Measurements from ENCODE around the gene TSHZ1.

Gene TSHZ1

DNA sequence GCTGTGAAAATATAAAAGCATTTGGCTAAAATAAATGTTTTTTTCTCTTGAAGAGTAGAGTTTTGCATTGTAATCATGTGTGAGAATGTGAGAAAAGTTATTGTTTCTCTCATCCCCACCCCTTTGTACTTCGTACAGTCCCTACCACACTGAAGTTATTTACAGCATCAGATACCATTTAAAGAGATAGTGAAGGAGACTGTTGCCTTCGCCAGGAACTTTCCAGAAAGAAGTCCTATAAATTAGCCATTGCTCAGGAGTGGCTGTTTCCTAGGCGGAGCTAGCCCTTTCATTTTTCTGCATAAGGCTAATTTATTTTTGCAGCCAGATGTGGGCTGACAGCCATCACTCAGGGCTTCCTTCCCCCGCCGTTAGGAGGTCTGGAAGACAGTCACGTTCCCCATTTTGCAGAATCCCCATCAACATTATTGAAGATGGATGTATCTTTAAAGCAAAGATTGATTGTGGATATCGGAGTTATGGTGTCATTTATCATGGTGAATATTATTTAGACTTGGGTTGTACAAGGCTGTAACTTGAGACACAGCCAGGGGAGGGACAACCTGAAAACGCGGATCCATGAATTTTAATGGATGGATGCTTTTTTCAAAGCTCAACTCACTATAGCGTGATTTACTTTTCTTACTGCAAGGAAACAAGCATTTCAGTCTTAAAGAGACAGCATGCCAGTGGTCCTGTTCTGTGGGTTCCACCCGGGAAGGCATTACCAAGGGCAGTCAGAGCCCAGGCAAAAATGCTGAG lies 17.1 kb downstream of the TSHZ1 start:
- Histone ChIP-seq H3K9me3 (ENCODE audit: insufficient read depth, low read depth, low read length) (no peaks in the 10 kb centered on the region), H3K36me3 (ENCODE audit: insufficient read depth, low read length) (no peaks in the 10 kb centered on the region), H3K4me1 (ENCODE audit: insufficient read depth, low read length) (peaks cover 4% of the 10 kb centered on the region; the same call in 1 of the 2 replicates), H3K27me3 (ENCODE audit: insufficient read depth, low read length) (no peaks in the 10 kb centered on the region), H3K9ac (ENCODE audit: low read depth, low read length) (no peak overlapping the region), H3K4me3 (ENCODE audit: low read length) (no peak overlapping the region), H3K27ac (ENCODE audit: low read depth, low read length) (no peak overlapping the region)
- 86% methylated on average over 11 of the region's 11 CpGs for WGBS

DNA sequence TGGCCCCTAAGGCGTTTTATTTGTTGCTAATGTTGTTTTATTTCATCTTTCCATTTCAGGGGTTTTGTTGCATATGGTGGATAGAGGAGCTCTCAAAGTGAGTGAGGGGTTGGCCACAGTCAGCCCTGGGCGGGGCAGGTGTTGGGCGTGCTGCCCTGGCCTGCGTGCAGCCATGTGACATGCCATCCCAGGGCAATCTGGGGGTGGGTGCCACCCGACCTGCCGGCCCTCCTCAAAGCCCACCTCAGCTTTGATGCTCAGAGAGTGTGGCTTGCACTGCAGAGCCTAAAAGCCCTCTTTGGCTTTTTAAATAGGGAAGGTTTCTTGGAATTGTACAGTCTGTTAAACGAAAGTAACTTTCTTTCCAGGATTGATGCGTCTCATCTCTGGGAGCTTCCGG lies 18.4 kb downstream of the TSHZ1 start:
- Histone ChIP-seq H3K9me3 (ENCODE audit: insufficient read depth, low read depth, low read length) (no peaks in the 10 kb centered on the region), H3K27me3 (ENCODE audit: insufficient read depth, low read length) (no peaks in the 10 kb centered on the region), H3K27ac (ENCODE audit: low read depth, low read length) (no peak overlapping the region), H3K36me3 (ENCODE audit: insufficient read depth, low read length) (no peaks in the 10 kb centered on the region), H3K4me1 (ENCODE audit: insufficient read depth, low read length) (peaks cover 4% of the 10 kb centered on the region; the same call in 1 of the 2 replicates), H3K9ac (ENCODE audit: low read depth, low read length) (no peak overlapping the region), H3K4me3 (ENCODE audit: low read length) (no peak overlapping the region)
- WGBS, result 95% methylated on average over 9 of the region's 9 CpGs

DNA sequence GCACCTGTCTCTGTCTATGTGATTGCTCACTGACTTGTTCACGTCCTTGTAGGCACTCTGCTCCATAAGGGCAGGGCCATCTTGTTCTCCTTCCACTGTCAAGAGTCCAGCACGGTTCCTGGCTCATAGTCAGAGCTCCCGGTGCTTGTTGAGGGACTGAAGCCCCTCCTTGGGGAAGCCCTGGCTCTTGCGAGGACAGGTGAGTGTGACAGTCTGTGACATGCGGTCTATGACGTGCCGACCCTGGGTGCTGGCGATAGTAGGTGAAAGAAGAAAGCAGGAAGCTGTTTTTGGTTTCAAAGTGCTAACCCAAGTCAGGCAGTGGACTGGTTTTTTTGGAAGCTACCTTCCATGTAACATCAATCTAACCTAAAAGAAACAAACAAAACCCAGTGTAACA lies 18.8 kb downstream of the TSHZ1 start:
- no peaks in the 10 kb centered on the region for H3K36me3 ChIP-seq (ENCODE audit: insufficient read depth, low read length)
- H3K27me3 ChIP-seq (ENCODE audit: insufficient read depth, low read length), result no peaks in the 10 kb centered on the region
- 95% methylated on average over 8 of the region's 8 CpGs for WGBS

DNA sequence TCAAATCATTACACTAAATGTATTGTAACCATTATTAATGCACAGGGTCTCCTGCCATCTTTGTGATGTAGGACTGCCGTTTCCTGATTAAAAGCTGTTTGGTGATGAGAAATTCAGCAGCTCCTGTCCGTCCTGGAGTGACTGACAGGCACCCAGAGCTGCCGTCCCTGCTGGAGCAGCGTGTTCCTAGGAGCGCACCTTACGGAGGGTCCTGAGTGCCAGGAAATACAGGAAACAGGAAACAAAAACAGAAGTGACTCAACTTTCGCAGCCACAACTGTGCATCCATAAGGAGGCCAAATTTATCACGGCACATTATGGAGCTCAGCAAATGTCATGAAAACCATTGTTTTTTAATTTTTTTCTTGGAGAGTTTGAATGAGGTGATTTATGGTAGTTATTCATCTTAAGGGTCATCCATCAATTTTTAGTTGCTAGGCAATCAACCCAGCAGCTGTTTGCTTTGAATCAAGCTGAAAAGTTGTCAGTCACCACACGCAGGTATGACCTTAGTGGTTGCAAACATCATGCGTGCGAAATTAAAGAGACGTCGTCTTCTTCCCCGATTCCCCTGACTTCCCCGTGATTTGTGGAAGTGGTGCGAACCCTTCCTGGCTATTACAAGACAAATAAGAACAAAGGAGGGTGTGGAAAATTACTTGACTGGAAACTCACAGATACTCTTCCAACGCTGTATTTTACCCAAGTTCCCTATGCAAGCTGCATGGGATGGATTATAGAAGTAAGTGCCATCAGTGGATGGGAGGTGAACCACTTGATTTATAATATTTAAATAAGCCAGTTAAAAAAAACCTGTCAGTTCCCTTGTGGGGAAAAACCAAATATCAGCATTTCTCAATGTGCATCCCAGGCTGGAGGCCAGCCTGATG lies 19.8 kb downstream of the TSHZ1 start:
- H3K9me3 ChIP-seq (ENCODE audit: insufficient read depth, low read depth, low read length), result no peaks in the 10 kb centered on the region
- peaks cover 4% of the 10 kb centered on the region; the same call in 1 of the 2 replicates for H3K4me1 ChIP-seq (ENCODE audit: insufficient read depth, low read length)
- H3K9ac ChIP-seq (ENCODE audit: low read depth, low read length), result no peak overlapping the region
- no peaks in the 10 kb centered on the region for H3K27me3 ChIP-seq (ENCODE audit: insufficient read depth, low read length)
- 96% methylated on average over 17 of the region's 17 CpGs for WGBS
- no peak overlapping the region for H3K4me3 ChIP-seq (ENCODE audit: low read length)
- H3K27ac ChIP-seq (ENCODE audit: low read depth, low read length), result no peak overlapping the region
- H3K36me3 ChIP-seq (ENCODE audit: insufficient read depth, low read length), result no peaks in the 10 kb centered on the region

More for the DNA sequence above, 18.8 kb downstream of the TSHZ1 start:
- H3K4me3 ChIP-seq (ENCODE audit: low read length), result no peak overlapping the region
- H3K4me1 ChIP-seq (ENCODE audit: insufficient read depth, low read length), result peaks cover 4% of the 10 kb centered on the region; the same call in 1 of the 2 replicates
- H3K9ac ChIP-seq (ENCODE audit: low read depth, low read length), result no peak overlapping the region
- H3K9me3 ChIP-seq (ENCODE audit: insufficient read depth, low read depth, low read length), result no peaks in the 10 kb centered on the region
- no peak overlapping the region for H3K27ac ChIP-seq (ENCODE audit: low read depth, low read length)

DNA sequence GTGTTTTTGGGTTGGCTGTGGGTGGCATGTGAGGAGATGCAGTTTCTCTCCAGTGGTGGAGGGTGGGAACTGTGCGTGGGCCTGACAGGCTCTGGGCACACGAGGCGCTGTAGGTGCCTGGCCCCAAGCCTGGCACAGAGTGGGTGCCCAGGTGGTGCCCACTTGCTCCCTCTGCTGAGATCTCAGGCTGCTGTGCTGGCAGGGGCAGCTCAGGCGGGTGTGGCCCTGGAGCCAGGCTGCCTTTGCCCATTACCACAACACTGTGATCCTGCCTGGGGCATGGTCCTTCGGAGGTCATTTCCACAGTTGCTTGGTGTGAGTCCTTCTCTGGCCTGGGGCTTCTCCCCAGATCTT lies 20.4 kb downstream of the TSHZ1 start:
- WGBS, result 94% methylated on average over 5 of the region's 5 CpGs
- H3K4me1 ChIP-seq (ENCODE audit: insufficient read depth, low read length), result peaks cover 4% of the 10 kb centered on the region; the same call in 1 of the 2 replicates
- H3K27me3 ChIP-seq (ENCODE audit: insufficient read depth, low read length), result no peaks in the 10 kb centered on the region
- H3K9ac ChIP-seq (ENCODE audit: low read depth, low read length), result no peak overlapping the region
- no peaks in the 10 kb centered on the region for H3K36me3 ChIP-seq (ENCODE audit: insufficient read depth, low read length)
- H3K4me3 ChIP-seq (ENCODE audit: low read length), result no peak overlapping the region
- H3K9me3 ChIP-seq (ENCODE audit: insufficient read depth, low read depth, low read length), result no peaks in the 10 kb centered on the region
- H3K27ac ChIP-seq (ENCODE audit: low read depth, low read length), result no peak overlapping the region

DNA sequence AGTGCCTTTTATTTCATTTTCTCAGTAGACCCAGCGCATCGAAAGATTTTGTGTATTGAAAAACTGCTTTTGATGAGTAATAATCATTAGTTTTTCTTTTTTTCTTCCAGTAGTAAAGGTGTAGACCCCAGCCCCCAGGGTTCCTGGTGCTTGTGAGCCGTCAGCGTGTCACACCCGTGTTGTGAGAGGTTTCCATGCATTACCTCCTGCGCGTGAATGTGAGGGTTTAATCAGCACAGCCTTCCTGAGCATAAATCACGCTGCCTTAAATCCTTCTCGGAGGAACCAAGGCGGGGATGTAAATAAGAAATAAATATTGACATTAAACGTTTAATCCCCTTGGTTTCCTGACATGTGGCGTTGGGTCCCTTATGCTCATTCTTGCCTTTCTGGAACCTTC lies 24.3 kb downstream of the TSHZ1 start:
- Histone ChIP-seq H3K4me3 (ENCODE audit: low read length) (no peak overlapping the region), H3K9ac (ENCODE audit: low read depth, low read length) (no peak overlapping the region), H3K36me3 (ENCODE audit: insufficient read depth, low read length) (no peaks in the 10 kb centered on the region), H3K27ac (ENCODE audit: low read depth, low read length) (no peak overlapping the region), H3K4me1 (ENCODE audit: insufficient read depth, low read length) (no peaks in the 10 kb centered on the region), H3K9me3 (ENCODE audit: insufficient read depth, low read depth, low read length) (no peaks in the 10 kb centered on the region), H3K27me3 (ENCODE audit: insufficient read depth, low read length) (no peaks in the 10 kb centered on the region)
- whole genome bisulfite sequencing, result 97% methylated on average over 12 of the region's 12 CpGs

DNA sequence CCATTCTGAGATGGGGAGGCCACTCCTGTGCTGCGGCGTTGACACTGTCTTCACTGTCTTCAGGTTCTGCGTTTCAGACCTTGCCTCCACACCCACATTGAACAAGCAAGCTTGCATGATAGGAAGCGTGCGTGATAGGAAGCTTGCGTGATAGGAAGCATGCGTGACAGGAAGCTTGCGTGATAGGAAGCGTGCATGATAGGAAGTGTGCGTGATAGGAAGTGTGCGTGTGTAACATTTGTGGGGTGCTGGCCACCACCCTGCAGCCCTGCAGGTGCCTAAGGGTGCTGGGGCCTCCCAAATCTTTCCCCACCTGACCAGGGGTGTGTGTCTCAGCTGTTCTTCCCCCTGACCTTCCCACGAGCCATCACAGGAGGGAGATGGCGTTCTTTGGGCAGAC lies 25.3 kb downstream of the TSHZ1 start:
- 95% methylated on average over 13 of the region's 13 CpGs for WGBS

DNA sequence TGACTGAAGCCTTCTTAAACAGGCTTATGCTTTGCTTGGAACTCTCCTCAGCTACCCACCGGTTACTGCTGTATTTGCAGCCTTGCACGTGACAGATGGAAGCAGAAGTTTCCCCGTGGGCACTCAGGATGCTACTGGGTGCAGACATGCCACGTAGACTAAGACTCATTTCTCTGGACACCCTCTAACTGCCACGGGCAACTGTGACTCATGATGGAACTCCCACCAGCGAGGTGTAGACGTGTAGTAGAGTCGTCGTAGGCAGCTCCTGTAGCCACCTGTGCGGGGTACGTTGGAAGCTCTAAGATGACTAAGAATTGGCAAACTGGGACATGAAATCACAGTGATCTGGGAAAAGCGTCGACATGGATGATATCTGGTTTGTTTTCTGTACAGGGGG lies 27.5 kb downstream of the TSHZ1 start:
- Histone ChIP-seq H3K9ac (ENCODE audit: low read depth, low read length) (no peak overlapping the region), H3K4me3 (ENCODE audit: low read length) (no peak overlapping the region), H3K36me3 (ENCODE audit: insufficient read depth, low read length) (no peaks in the 10 kb centered on the region), H3K27me3 (ENCODE audit: insufficient read depth, low read length) (no peaks in the 10 kb centered on the region), H3K9me3 (ENCODE audit: insufficient read depth, low read depth, low read length) (no peaks in the 10 kb centered on the region), H3K27ac (ENCODE audit: low read depth, low read length) (no peak overlapping the region), H3K4me1 (ENCODE audit: insufficient read depth, low read length) (no peaks in the 10 kb centered on the region)
- 93% methylated on average over 13 of the region's 13 CpGs for WGBS

More for the DNA sequence above, 25.3 kb downstream of the TSHZ1 start:
- no peaks in the 10 kb centered on the region for H3K36me3 ChIP-seq (ENCODE audit: insufficient read depth, low read length)
- no peaks in the 10 kb centered on the region for H3K9me3 ChIP-seq (ENCODE audit: insufficient read depth, low read depth, low read length)
- H3K4me3 ChIP-seq (ENCODE audit: low read length), result no peak overlapping the region
- H3K9ac ChIP-seq (ENCODE audit: low read depth, low read length), result no peak overlapping the region
- H3K27me3 ChIP-seq (ENCODE audit: insufficient read depth, low read length), result no peaks in the 10 kb centered on the region
- no peaks in the 10 kb centered on the region for H3K4me1 ChIP-seq (ENCODE audit: insufficient read depth, low read length)
- H3K27ac ChIP-seq (ENCODE audit: low read depth, low read length), result no peak overlapping the region

DNA sequence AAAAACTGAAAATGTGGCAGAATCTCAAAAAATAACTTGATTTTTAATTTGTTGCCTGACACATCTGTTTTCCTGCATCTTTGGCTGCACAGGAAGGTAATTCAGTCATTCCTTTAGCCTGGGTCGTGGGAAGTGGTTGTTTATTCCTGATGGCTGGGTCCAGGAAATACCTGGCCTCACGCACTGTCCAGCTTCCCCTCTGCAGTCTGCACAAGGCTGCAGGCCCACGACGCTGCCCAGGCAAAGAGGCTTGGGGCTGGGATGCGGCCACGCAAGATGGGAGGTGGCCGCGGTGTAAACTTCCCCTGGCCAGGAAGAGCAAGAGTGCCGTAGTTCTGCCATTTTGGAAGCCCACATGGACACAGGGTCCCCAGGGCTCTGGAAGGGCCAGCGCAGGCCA lies 28.2 kb downstream of the TSHZ1 start:
- WGBS, result 97% methylated on average over 10 of the region's 10 CpGs
- H3K27ac ChIP-seq (ENCODE audit: low read depth, low read length), result no peak overlapping the region

DNA sequence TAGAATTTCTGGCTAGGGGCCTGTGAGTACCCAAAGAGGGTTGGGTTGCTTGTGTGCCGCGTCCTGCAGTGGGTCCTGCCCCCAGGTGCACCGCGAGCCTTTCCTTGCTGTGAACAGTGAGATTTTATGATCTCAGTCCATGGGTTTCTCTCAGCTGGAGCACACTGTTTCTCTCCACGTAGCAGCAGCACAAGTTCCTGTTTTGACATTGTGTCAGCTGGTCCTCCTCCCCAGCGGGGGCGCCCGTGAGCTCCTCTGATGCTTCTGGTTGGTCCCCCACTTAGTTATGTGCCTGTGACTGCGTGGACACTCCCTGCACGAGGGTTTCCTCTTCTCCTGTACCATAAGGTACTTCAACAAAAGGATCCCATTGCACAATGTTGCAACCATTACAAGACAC lies 29.8 kb downstream of the TSHZ1 start:
- H3K27ac ChIP-seq (ENCODE audit: low read depth, low read length), result no peak overlapping the region

More for the DNA sequence above, 28.2 kb downstream of the TSHZ1 start:
- Histone ChIP-seq H3K36me3 (ENCODE audit: insufficient read depth, low read length) (no peaks in the 10 kb centered on the region), H3K9ac (ENCODE audit: low read depth, low read length) (no peak overlapping the region), H3K4me3 (ENCODE audit: low read length) (no peak overlapping the region), H3K4me1 (ENCODE audit: insufficient read depth, low read length) (no peaks in the 10 kb centered on the region), H3K9me3 (ENCODE audit: insufficient read depth, low read depth, low read length) (no peaks in the 10 kb centered on the region), H3K27me3 (ENCODE audit: insufficient read depth, low read length) (no peaks in the 10 kb centered on the region)

DNA sequence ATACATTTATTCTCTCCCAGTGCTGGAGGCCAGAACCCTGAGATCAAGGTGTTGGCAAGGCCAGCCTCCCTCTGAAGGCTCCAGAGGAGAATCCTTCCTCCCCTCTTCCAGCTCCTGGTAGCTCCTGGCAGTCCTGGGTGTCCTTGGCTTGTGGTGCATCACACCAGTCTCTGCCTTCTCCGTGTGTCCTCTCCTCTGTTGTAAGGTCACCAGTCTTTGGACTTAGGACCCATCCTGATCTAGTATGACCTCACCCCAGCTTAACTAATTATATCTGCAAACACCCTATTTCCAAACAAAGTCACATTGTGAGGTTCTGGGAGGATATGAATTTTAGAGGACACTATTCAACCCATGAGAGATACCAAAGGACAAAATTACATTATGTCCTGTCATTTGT lies 31.1 kb downstream of the TSHZ1 start:
- no peaks in the 10 kb centered on the region for H3K36me3 ChIP-seq (ENCODE audit: insufficient read depth, low read length)
- H3K9me3 ChIP-seq (ENCODE audit: insufficient read depth, low read depth, low read length), result no peaks in the 10 kb centered on the region
- no peak overlapping the region for H3K27ac ChIP-seq (ENCODE audit: low read depth, low read length)
- H3K4me3 ChIP-seq (ENCODE audit: low read length), result no peak overlapping the region
- H3K27me3 ChIP-seq (ENCODE audit: insufficient read depth, low read length), result no peaks in the 10 kb centered on the region
- no peaks in the 10 kb centered on the region for H3K4me1 ChIP-seq (ENCODE audit: insufficient read depth, low read length)
- no peak overlapping the region for H3K9ac ChIP-seq (ENCODE audit: low read depth, low read length)
- WGBS, result 95% methylated on average over 1 of the region's 1 CpG

More for the DNA sequence above, 29.8 kb downstream of the TSHZ1 start:
- WGBS, result 96% methylated on average over 10 of the region's 10 CpGs
- Histone ChIP-seq H3K4me3 (ENCODE audit: low read length) (no peak overlapping the region), H3K36me3 (ENCODE audit: insufficient read depth, low read length) (no peaks in the 10 kb centered on the region), H3K4me1 (ENCODE audit: insufficient read depth, low read length) (no peaks in the 10 kb centered on the region), H3K9me3 (ENCODE audit: insufficient read depth, low read depth, low read length) (no peaks in the 10 kb centered on the region), H3K27me3 (ENCODE audit: insufficient read depth, low read length) (no peaks in the 10 kb centered on the region), H3K9ac (ENCODE audit: low read depth, low read length) (no peak overlapping the region)

Measured in HUES64 (cell line).